Vagina (tissue), 2 donors: Measurements from ENCODE around the gene CFAP61. TPM values are rescaled to one million over a fixed set of nuclear protein-coding genes. Genes with fewer than 3 reads are reported as not detected.

ENCODE experiments used
- DNase-seq, 2 donors: peaks; one replicate each; pipeline ENCODE4 v3.0.0-alpha.2; 2017; ENCODE audit errors: extremely low spot score in 2 of 2
- H3K27ac ChIP-seq: fragments of 200-600 bp; sonication (generic); one replicate; pipeline ENCODE4 v1.5.1; 2019
- H3K27me3 ChIP-seq: fragments of 200-600 bp; sonication (generic); one replicate; pipeline ENCODE4 v1.5.1; 2019
- H3K36me3 ChIP-seq, 2 donors: fragments of 200-600 bp; sonication (generic); one replicate each; pipeline ENCODE4 v1.5.1; 2017 to 2019
- H3K4me1 ChIP-seq: fragments of 200-600 bp; sonication (generic); one replicate; pipeline ENCODE4 v1.5.1; 2019
- H3K4me3 ChIP-seq, 2 donors: fragments of 200-600 bp; sonication (generic); 1 replicate in 1 of 2; 2 replicates in 1 of 2; pipeline ENCODE4 v1.5.1; 2016 to 2019
- H3K9me3 ChIP-seq: fragments of 200-600 bp; sonication (generic); one replicate; pipeline ENCODE4 v1.5.1; 2019
- POLR2A ChIP-seq, 2 donors: fragments of 450-650 bp; IDR thresholded peaks; one replicate each; pipeline ENCODE4 v1.6.1; 2017; ENCODE audit warnings: antibody characterized with exemption in 2 of 2, mild to moderate bottlenecking in 2 of 2, moderate library complexity in 2 of 2
- POLR2AphosphoS5 ChIP-seq, 2 donors: sonication (generic); formaldehyde crosslinking; IDR thresholded peaks; one replicate each; pipeline ENCODE4 v1.9.0; 2017; ENCODE audit warnings: antibody characterized with exemption in 2 of 2, mild to moderate bottlenecking in 2 of 2, low read depth in 1 of 2; ENCODE audit not compliant: insufficient read depth in 1 of 2
- intact Hi-C: fragments of 100-400 bp; cut with DNase I; formaldehyde crosslinking; loops from one replicate; pipeline ENCODE4 v1.15.1; 2023
- total RNA-seq: library from RNA; depleted of rRNA; stranded (reverse); fragments of >200 nt; gene quantifications from one replicate; pipeline ENCODE4 v1.2.3, GENCODE V29; 2016
- TF ChIP-seq, protein P1 (sequence below), 3 experiments: fragments of 450-650 bp in 2 of 3; fragments of 200-600 bp in 1 of 3; sonication (generic) in 1 of 3; IDR thresholded peaks; one replicate each; pipeline ENCODE4 v1.5.1; 2017 to 2019; ENCODE audit warnings: antibody characterized with exemption in 3 of 3, mild to moderate bottlenecking in 2 of 3, moderate library complexity in 2 of 3

Gene CFAP61
- total RNA-seq, 1 donor from 2014 or later = 1.5 TPM

DNA sequence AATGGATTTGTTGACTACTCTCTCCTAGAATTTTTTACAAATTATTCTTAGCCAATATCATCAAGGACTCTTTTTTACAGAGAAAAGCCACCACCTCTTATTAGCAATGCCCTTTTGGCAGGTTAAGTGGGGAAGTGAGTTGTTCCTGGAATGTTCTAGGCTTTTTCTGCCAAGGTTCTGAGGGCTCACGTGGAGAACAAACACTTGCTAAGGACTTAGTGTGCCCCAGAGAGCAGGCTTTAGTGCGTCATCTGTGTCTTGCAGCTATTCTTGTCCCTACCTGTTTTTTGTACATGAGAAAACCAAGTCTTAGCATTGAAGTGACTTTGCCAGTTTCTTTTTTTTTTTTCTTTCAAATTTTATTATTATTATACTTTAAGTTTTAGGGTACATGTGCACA lies 33.5 kb downstream of the CFAP61 start:
- H3K4me1 ChIP-seq = peaks cover 6% of the 10 kb centered on the region
- TF ChIP-seq POLR2A (IDR thresholded peaks at IDR 0.05) (no peak), POLR2AphosphoS5 (IDR thresholded peaks at IDR 0.05; ENCODE audit: insufficient read depth in 1 of 2, low read depth in 1 of 2) (peak in 1 of 2 donors; percentile 80)
- no peaks in the 10 kb centered on the region for H3K36me3 ChIP-seq
- H3K27ac ChIP-seq = no peak overlapping the region
- intact Hi-C loops = no loop called here
- H3K4me3 ChIP-seq = no peak overlapping the region
- H3K27me3 ChIP-seq = no peaks in the 10 kb centered on the region
- H3K9me3 ChIP-seq = no peaks in the 10 kb centered on the region
- no peak for DNase-seq

DNA sequence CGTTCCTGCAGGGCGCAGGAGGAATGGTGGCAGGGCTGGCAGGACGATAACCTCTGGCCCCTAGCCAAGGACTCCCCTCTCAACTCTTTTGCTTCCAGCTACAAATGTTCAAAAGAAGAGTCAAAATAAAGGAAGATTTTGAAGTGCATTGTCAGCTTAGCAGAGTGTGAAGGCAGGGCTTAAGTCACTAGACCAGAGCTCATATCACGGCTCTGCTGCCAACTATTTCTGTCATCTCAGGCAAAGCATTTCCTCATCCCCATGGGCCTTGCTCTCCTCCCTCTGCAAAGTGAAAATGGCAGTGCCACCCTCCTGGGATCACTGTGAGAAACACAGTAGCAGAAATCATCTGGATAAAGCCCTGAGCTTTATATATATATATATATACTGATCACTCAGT lies 36.7 kb downstream of the CFAP61 start:
- Histone ChIP-seq H3K4me1 (peaks cover 6% of the 10 kb centered on the region), H3K27me3 (no peaks in the 10 kb centered on the region), H3K27ac (no peak overlapping the region), H3K9me3 (no peaks in the 10 kb centered on the region), H3K4me3 (no peak overlapping the region), H3K36me3 (no peaks in the 10 kb centered on the region)
- TF ChIP-seq POLR2AphosphoS5 (IDR thresholded peaks at IDR 0.05; ENCODE audit: insufficient read depth in 1 of 2, low read depth in 1 of 2) = no peak
- TF ChIP-seq, protein P1, sequence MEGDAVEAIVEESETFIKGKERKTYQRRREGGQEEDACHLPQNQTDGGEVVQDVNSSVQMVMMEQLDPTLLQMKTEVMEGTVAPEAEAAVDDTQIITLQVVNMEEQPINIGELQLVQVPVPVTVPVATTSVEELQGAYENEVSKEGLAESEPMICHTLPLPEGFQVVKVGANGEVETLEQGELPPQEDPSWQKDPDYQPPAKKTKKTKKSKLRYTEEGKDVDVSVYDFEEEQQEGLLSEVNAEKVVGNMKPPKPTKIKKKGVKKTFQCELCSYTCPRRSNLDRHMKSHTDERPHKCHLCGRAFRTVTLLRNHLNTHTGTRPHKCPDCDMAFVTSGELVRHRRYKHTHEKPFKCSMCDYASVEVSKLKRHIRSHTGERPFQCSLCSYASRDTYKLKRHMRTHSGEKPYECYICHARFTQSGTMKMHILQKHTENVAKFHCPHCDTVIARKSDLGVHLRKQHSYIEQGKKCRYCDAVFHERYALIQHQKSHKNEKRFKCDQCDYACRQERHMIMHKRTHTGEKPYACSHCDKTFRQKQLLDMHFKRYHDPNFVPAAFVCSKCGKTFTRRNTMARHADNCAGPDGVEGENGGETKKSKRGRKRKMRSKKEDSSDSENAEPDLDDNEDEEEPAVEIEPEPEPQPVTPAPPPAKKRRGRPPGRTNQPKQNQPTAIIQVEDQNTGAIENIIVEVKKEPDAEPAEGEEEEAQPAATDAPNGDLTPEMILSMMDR (IDR thresholded peaks at IDR 0.05) = no peak
- TF ChIP-seq POLR2A (IDR thresholded peaks at IDR 0.05) = no peak
- intact Hi-C loops = no loop called here
- DNase-seq = no peak

DNA sequence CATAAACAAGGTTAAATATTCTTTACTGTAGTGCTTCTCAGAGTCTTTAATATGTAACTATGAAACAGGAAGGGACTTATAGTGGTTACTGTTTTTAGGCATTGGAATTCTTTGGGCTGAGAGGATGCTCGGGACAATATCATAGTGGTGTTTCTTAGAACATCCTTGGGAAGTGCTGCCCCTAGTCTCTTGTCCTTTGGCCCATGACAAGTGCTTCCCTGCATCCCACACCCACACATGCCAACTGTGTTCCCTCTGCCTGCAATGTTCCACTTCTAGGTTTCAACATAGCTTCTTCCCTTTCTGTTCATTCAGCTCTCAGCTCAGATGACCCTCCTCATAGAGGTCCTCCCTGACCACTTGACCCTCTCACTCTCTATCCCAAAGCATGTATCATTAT lies 37.6 kb downstream of the CFAP61 start:
- no peaks in the 10 kb centered on the region for H3K9me3 ChIP-seq
- H3K4me3 ChIP-seq = no peak overlapping the region
- no peak overlapping the region for H3K27ac ChIP-seq
- H3K36me3 ChIP-seq = no peaks in the 10 kb centered on the region
- peaks cover 6% of the 10 kb centered on the region for H3K4me1 ChIP-seq
- DNase-seq = no peak
- TF ChIP-seq POLR2A (IDR thresholded peaks at IDR 0.05) (no peak), POLR2AphosphoS5 (IDR thresholded peaks at IDR 0.05; ENCODE audit: insufficient read depth in 1 of 2, low read depth in 1 of 2) (no peak)
- TF ChIP-seq, protein P1 (IDR thresholded peaks at IDR 0.05) = no peak
- intact Hi-C loops = no loop called here
- H3K27me3 ChIP-seq = no peaks in the 10 kb centered on the region

DNA sequence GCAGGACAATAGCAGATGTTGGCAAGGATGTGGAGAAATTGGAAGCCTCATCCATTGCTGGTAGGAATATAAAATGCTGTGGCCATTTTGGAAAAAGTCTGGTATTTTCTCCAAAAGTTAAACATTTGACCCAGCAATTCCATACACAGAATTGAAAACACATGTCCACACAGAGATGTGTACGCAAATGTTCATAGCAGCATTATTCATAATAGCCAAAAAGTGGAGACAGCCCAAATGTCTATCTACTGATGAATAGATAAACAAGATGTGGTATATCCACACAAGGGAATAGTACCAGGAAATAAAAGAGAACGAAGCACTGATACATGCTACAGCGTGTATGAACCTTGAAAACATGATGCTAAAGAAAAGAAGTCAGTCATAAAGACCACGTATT lies 40.5 kb downstream of the CFAP61 start:
- TF ChIP-seq, protein P1 (IDR thresholded peaks at IDR 0.05) = no peak
- TF ChIP-seq POLR2A (IDR thresholded peaks at IDR 0.05) (no peak), POLR2AphosphoS5 (IDR thresholded peaks at IDR 0.05; ENCODE audit: insufficient read depth in 1 of 2, low read depth in 1 of 2) (no peak)
- Histone ChIP-seq H3K4me1 (no peaks in the 10 kb centered on the region), H3K9me3 (no peaks in the 10 kb centered on the region), H3K27ac (no peak overlapping the region), H3K4me3 (no peak overlapping the region), H3K36me3 (no peaks in the 10 kb centered on the region), H3K27me3 (no peaks in the 10 kb centered on the region)
- DNase-seq = no peak
- intact Hi-C loops = no loop called here

DNA sequence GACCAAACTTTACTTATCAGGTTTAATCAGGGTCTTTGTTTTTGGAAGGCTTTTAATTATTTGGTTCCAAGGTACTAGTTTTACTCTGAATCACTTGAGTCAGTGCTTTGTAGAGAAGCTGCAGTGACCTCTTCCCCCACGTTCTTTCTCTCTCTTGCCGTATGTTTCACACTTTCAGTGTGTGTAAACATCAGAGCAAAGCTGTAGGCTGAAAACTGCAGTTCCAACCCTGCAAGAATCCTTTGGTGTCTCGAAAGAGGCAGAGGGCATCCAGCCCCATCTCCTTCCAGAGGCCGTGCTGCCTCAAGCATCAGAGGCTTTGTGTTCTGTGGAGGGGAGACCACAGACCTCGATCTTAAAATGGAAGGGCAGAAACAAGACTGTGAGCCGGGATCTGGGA lies 42.1 kb downstream of the CFAP61 start:
- intact Hi-C loops = no loop called here
- Histone ChIP-seq H3K4me3 (no peak overlapping the region), H3K27me3 (no peaks in the 10 kb centered on the region), H3K4me1 (no peaks in the 10 kb centered on the region), H3K9me3 (no peaks in the 10 kb centered on the region), H3K36me3 (no peaks in the 10 kb centered on the region), H3K27ac (no peak overlapping the region)
- TF ChIP-seq POLR2A (IDR thresholded peaks at IDR 0.05) = no peak
- DNase-seq = no peak

DNA sequence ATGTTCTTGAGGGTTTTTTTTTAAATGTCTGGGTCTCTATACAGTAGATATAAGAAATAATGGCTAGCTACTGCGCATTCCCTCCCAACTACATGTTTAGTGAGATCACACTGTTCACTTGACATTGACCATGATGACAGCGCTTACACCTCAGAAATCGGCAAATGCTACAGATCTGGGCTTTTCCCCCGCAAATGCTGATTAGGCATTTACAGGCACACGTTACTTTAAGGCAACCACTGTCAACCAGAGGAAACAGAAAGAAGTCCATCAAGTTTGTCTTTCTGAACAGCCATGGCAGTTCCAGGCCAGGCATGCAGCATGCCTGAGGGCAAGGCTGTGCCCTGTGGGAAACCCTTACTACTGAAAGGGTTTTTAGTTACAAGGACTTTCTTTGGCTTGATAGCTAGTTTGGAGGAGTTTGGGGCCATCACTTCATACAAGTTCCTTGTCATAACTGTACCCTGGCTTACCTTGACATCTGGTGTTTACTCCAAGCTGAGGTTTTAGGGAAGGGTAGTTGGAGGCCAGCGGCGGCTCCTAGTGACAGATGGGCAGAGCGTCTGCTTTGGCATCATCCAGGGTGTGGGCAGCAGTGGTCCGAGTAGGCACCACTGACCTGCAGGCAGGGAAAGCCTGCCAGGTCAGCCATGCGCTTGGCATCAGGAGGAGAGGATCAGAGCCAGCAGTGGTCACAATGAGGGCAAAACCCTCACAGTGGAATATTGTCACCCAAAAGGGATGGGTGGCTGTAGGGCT lies 43.0 kb downstream of the CFAP61 start:
- intact Hi-C loops = no loop called here
- TF ChIP-seq POLR2AphosphoS5 (IDR thresholded peaks at IDR 0.05; ENCODE audit: insufficient read depth in 1 of 2, low read depth in 1 of 2) = no peak
- TF ChIP-seq, protein P1 (IDR thresholded peaks at IDR 0.05) = no peak
- no peak for TF ChIP-seq POLR2A (IDR thresholded peaks at IDR 0.05)
- no peaks in the 10 kb centered on the region for H3K27me3 ChIP-seq
- H3K36me3 ChIP-seq = no peaks in the 10 kb centered on the region
- H3K4me3 ChIP-seq = no peak overlapping the region
- no peaks in the 10 kb centered on the region for H3K9me3 ChIP-seq
- no peak overlapping the region for H3K27ac ChIP-seq
- no peak for DNase-seq
- no peaks in the 10 kb centered on the region for H3K4me1 ChIP-seq
